RWPE2 (cell line): ENCODE measurements around the gene LTBP3.

Source experiments
- ATAC-seq: fragments of 200-7000 bp; cut with Tn5 transposase; 3 replicates; pipeline ENCODE4 v1.9.1; 2021; ENCODE audit warnings: low read depth
- DNase-seq: peaks from one replicate; pipeline ENCODE4 v3.0.0-alpha.2; 2020; ENCODE audit warnings: low spot score
- H3K27ac ChIP-seq: fragments of 450-650 bp; 2 replicates; pipeline ENCODE4 v1.5.1; 2017; ENCODE audit warnings: mild to moderate bottlenecking; ENCODE audit not compliant: poor library complexity, severe bottlenecking
- H3K27me3 ChIP-seq: fragments of 250-450 bp; sonication (Bioruptor Pico); 2 replicates; pipeline ENCODE4 v1.5.1; 2021; ENCODE audit warnings: mild to moderate bottlenecking, moderate library complexity; ENCODE audit not compliant: insufficient read depth, poor library complexity, severe bottlenecking
- H3K36me3 ChIP-seq: fragments of 250-450 bp; sonication (Bioruptor Pico); 2 replicates; pipeline ENCODE4 v1.5.1; 2020; ENCODE audit warnings: low read depth, mild to moderate bottlenecking, moderate library complexity
- H3K4me1 ChIP-seq: fragments of 250-450 bp; sonication (Bioruptor Pico); 2 replicates; pipeline ENCODE4 v1.5.1; 2021; ENCODE audit warnings: mild to moderate bottlenecking, moderate library complexity; ENCODE audit not compliant: insufficient read depth, poor library complexity, severe bottlenecking
- H3K4me3 ChIP-seq: fragments of 250-450 bp; sonication (Bioruptor Pico); 2 replicates; pipeline ENCODE4 v1.5.1; 2021; ENCODE audit warnings: mild to moderate bottlenecking, moderate library complexity; ENCODE audit not compliant: severe bottlenecking
- H3K9me3 ChIP-seq: fragments of 250-450 bp; sonication (Bioruptor Pico); 2 replicates; pipeline ENCODE4 v1.5.1; 2021; ENCODE audit warnings: mild to moderate bottlenecking, moderate library complexity; ENCODE audit not compliant: severe bottlenecking
- TF ChIP-seq, protein P1 (sequence below): fragments of 450-650 bp; IDR thresholded peaks from one replicate; pipeline ENCODE4 v1.5.1; 2017; ENCODE audit warnings: mild to moderate bottlenecking, moderate library complexity; ENCODE audit not compliant: poor library complexity, severe bottlenecking

The LTBP3 gene

DNA sequence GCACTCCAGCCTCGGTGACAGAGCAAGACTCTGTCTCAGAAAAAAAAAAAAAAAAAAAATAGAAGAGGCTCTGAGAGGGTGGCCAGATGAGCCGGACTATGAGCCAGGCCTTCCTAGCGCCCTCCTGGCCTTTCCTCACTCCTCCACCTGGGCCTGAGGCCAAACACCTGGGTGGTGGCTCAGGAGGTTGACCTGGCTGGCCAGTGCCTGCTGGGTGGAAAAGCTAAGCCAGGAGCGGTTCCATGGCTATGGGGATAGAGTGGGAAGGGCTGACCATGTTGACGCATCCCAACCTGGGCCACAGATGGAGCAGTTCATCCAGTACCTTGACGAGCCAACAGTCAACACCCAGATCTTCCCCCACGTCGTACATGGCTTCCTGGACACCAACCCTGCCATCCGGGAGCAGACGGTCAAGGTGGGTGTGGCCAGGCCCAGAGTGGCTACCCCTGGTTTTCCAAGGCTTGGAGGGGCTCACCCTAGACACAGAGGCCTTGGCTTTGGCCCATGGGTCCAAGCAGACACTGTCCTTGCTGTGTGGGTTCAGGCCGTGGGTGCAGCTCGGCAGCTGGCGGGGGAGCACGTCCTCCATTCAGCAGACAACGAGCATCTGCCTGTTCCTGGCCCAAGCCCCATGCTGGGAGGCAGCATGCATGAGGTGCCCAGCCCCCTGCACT, 25.6 kb downstream of the LTBP3 start:
- no peak for DNase-seq
- Histone ChIP-seq H3K27me3 (no peaks in the 10 kb centered on the region), H3K27ac (no peak overlapping the region), H3K9me3 (no peaks in the 10 kb centered on the region), H3K4me3 (no peak overlapping the region), H3K36me3 (peaks cover 57% of the 10 kb centered on the region), H3K4me1 (no peaks in the 10 kb centered on the region)
- ATAC-seq, result no peak
- TF ChIP-seq, protein P1, sequence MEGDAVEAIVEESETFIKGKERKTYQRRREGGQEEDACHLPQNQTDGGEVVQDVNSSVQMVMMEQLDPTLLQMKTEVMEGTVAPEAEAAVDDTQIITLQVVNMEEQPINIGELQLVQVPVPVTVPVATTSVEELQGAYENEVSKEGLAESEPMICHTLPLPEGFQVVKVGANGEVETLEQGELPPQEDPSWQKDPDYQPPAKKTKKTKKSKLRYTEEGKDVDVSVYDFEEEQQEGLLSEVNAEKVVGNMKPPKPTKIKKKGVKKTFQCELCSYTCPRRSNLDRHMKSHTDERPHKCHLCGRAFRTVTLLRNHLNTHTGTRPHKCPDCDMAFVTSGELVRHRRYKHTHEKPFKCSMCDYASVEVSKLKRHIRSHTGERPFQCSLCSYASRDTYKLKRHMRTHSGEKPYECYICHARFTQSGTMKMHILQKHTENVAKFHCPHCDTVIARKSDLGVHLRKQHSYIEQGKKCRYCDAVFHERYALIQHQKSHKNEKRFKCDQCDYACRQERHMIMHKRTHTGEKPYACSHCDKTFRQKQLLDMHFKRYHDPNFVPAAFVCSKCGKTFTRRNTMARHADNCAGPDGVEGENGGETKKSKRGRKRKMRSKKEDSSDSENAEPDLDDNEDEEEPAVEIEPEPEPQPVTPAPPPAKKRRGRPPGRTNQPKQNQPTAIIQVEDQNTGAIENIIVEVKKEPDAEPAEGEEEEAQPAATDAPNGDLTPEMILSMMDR, result no peak

DNA sequence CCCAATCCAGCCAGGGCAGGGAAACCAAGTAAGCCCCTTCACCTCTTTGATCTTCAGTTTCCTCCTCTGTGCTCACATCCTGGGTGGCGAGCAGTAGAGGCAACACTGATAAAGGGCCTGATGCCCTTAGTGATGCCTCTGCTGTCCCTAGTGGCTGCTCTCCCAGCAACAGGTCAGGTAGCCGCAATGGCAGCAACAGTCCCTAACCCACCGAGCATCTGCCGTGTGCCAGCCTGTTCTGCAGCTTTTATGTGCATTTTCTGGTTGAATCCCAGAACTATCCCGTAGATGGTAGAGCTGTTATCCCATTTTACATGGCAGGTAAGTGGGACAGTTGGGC, 28.0 kb downstream of the LTBP3 start:
- peaks cover 69% of the 10 kb centered on the region for H3K36me3 ChIP-seq
- 0 out of 3 replicates have a peak, but pooled peaks have one; percentile 30 for ATAC-seq
- no peaks in the 10 kb centered on the region for H3K9me3 ChIP-seq
- TF ChIP-seq, protein P1, result peak; percentile 19
- no peaks in the 10 kb centered on the region for H3K27me3 ChIP-seq
- H3K4me1 ChIP-seq, result peaks cover 3% of the 10 kb centered on the region
- H3K27ac ChIP-seq, result no peak overlapping the region
- H3K4me3 ChIP-seq, result no peak overlapping the region
- DNase-seq, result no peak

DNA sequence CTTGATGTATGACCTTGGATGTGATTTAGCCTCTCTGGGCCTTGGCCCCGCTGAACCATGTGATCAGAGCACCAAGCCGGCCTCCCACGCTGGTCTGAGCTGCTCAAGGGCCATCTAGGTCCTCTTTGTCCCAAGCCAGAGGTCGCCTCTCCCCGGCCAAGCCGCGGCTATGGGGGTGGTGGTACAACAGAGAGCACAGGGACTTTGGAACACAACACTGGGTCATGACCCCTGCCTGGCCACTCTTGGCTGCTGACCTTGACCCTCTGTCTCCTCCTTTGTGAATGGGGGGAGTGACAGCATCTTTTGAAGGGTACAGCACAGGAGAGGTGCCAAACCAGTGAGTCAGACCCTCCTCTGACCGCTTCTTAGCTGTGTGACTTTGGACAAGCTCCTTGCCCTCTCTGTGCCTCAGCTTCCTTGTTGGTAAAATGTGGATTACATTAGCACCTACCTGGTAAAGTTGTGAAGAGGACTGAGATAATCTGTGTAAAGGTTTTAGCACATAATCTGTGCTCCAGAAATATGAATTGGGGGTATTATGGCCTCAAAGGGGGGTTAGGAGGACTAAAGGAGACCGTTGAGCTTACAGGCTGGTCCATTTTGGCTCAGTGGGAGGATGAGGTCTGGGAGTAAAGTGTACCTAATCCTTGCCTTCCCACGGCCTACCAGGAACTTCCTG, 28.5 kb downstream of the LTBP3 start:
- no peak overlapping the region for H3K27ac ChIP-seq
- no peak overlapping the region for H3K4me3 ChIP-seq
- H3K9me3 ChIP-seq, result no peaks in the 10 kb centered on the region
- TF ChIP-seq, protein P1, result no peak
- H3K27me3 ChIP-seq, result no peaks in the 10 kb centered on the region
- H3K4me1 ChIP-seq, result peaks cover 3% of the 10 kb centered on the region
- H3K36me3 ChIP-seq, result peaks cover 66% of the 10 kb centered on the region
- ATAC-seq (no peak), DNase-seq (no peak)

DNA sequence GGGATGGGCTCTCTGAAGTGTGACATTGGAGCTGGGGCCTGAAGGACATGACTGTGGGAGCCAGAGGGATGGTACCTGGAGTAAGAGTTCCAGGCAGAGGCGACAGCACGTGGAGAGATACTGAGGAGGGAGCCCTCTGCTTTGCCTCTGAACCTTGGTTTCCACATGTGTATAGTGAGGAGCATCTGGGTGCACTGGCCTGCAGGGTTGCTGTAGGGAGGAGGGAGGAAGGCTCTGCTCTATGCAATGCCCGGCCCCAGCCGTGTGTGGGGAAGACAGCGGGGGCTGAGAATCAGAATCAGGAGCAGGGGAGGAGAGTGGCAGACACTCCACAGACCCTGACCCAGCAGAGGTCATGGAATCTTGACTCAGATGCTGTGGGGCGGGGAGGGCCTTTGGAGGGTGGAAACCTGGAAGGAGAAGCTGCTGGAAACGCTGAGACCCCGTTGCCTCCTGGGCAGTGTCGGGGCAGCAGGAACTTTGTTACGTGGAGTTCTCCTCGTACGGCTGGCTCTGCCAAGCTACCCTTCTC, 29.3 kb downstream of the LTBP3 start:
- ATAC-seq (no peak), DNase-seq (no peak)
- TF ChIP-seq, protein P1, result no peak
- Histone ChIP-seq H3K4me3 (no peak overlapping the region), H3K27me3 (no peaks in the 10 kb centered on the region), H3K9me3 (no peaks in the 10 kb centered on the region), H3K27ac (no peak overlapping the region), H3K4me1 (peaks cover 3% of the 10 kb centered on the region), H3K36me3 (peaks cover 66% of the 10 kb centered on the region)

DNA sequence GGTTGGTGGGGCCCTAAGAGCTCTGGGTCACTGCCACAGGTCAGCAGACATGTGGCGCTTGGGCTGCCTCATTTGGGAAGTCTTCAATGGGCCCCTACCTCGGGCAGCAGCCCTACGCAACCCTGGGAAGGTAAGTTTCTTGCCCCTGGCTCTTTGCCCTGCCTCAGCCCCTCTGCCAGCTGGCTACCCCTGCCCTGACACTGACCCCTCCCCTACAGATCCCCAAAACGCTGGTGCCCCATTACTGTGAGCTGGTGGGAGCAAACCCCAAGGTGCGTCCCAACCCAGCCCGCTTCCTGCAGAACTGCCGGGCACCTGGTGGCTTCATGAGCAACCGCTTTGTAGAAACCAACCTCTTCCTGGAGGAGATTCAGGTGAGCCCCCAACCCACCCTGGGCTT, 31.4 kb downstream of the LTBP3 start:
- DNase-seq, result no peak
- H3K27ac ChIP-seq, result no peak overlapping the region
- no peaks in the 10 kb centered on the region for H3K9me3 ChIP-seq
- no peak overlapping the region for H3K4me3 ChIP-seq
- peaks cover 3% of the 10 kb centered on the region for H3K4me1 ChIP-seq
- ATAC-seq, result no peak
- no peaks in the 10 kb centered on the region for H3K27me3 ChIP-seq
- TF ChIP-seq, protein P1, result no peak
- H3K36me3 ChIP-seq, result peaks cover 55% of the 10 kb centered on the region
